Thymus (tissue), 14 donors: ENCODE measurements around the gene IGLL5. TPM values are rescaled to one million over a fixed set of nuclear protein-coding genes. Genes with fewer than 3 reads are reported as not detected.

ENCODE experiments used
- DNase-seq, 9 donors: peaks; one replicate each; pipeline ENCODE4 v3.0.0-alpha.2; 2013; ENCODE audit warnings: low spot score in 9 of 9, low read depth in 6 of 9, missing footprints in 1 of 9
- H3K27ac ChIP-seq, 2 donors: one replicate each; pipeline ENCODE4 v1.5.1; 2013; ENCODE audit warnings: control low read depth in 1 of 2, low read depth in 1 of 2, low read length in 1 of 2, mild to moderate bottlenecking in 1 of 2, moderate library complexity in 1 of 2
- H3K27me3 ChIP-seq, 2 donors: one replicate each; pipeline ENCODE4 v1.5.1; 2013; ENCODE audit warnings: low read length in 1 of 2; ENCODE audit not compliant: control insufficient read depth in 2 of 2, insufficient read depth in 1 of 2
- H3K36me3 ChIP-seq, 2 donors: one replicate each; pipeline ENCODE4 v1.5.1; 2013; ENCODE audit warnings: low read length in 1 of 2, mild to moderate bottlenecking in 1 of 2, moderate library complexity in 1 of 2; ENCODE audit not compliant: control insufficient read depth in 2 of 2, insufficient read depth in 2 of 2
- H3K4me1 ChIP-seq, 2 donors: one replicate each; pipeline ENCODE4 v1.5.1; 2013; ENCODE audit warnings: low read length in 2 of 2; ENCODE audit not compliant: control insufficient read depth in 2 of 2, insufficient read depth in 2 of 2
- H3K4me3 ChIP-seq, 2 donors: one replicate each; pipeline ENCODE4 v1.5.1; 2013; ENCODE audit warnings: low read length in 2 of 2, control low read depth in 1 of 2, mild to moderate bottlenecking in 1 of 2
- H3K9me3 ChIP-seq, 2 donors: one replicate each; pipeline ENCODE4 v1.5.1; 2013; ENCODE audit warnings: low read length in 1 of 2, mild to moderate bottlenecking in 1 of 2; ENCODE audit not compliant: control insufficient read depth in 2 of 2, insufficient read depth in 1 of 2
- WGBS: extraction: QIAGEN DNeasy Blood & Tissue Kit; methylation state at CpG from one replicate; pipeline ENCODE4 v1.1.7; 2013; 5-methylcytosine and 5-hydroxymethylcytosine counted together
- long read RNA-seq, 10 donors: transcript quantifications; one replicate each; lab custom pipeline, GENCODE V29; 2026
- polyA plus RNA-seq: library from polyadenylated mRNA; stranded (reverse); fragments of 200-250 nt; gene quantifications from one replicate; pipeline ENCODE4 v1.2.3, GENCODE V29; 2013
- total RNA-seq: library from RNA; stranded (reverse); fragments of 120-200 nt; gene quantifications from one replicate; pipeline ENCODE4 v1.2.4, GENCODE V29; 2013
- donor health status: healthy.

Gene IGLL5
- 2.3 TPM for total RNA-seq
- 29.9 TPM for polyA plus RNA-seq
- long read RNA-seq, donor 1, result 0 reads
- long read RNA-seq, donor 2, result 0 reads
- long read RNA-seq, donor 3, partial matches to known transcripts, result 0 of 1 reads
- long read RNA-seq, donor 3, other reads (novel, unspliced or antisense), result 0 of 1 reads
- long read RNA-seq, donor 4, result 0 reads
- long read RNA-seq, donor 5, partial matches to known transcripts, result 0 of 1 reads
- long read RNA-seq, donor 5, other reads (novel, unspliced or antisense), result 0 of 1 reads
- long read RNA-seq, donor 6, partial matches to known transcripts, result 0 of 2 reads
- long read RNA-seq, donor 6, other reads (novel, unspliced or antisense), result 0 of 2 reads
- long read RNA-seq, donor 7, result 0 reads
- long read RNA-seq, donor 8, partial matches to known transcripts, result 0 of 2 reads
- long read RNA-seq, donor 8, other reads (novel, unspliced or antisense), result 0 of 2 reads
- long read RNA-seq, donor 9, result 0 reads
- long read RNA-seq, donor 10, partial matches to known transcripts, result 0 of 1 reads
- long read RNA-seq, donor 10, other reads (novel, unspliced or antisense), result 0 of 1 reads

DNA sequence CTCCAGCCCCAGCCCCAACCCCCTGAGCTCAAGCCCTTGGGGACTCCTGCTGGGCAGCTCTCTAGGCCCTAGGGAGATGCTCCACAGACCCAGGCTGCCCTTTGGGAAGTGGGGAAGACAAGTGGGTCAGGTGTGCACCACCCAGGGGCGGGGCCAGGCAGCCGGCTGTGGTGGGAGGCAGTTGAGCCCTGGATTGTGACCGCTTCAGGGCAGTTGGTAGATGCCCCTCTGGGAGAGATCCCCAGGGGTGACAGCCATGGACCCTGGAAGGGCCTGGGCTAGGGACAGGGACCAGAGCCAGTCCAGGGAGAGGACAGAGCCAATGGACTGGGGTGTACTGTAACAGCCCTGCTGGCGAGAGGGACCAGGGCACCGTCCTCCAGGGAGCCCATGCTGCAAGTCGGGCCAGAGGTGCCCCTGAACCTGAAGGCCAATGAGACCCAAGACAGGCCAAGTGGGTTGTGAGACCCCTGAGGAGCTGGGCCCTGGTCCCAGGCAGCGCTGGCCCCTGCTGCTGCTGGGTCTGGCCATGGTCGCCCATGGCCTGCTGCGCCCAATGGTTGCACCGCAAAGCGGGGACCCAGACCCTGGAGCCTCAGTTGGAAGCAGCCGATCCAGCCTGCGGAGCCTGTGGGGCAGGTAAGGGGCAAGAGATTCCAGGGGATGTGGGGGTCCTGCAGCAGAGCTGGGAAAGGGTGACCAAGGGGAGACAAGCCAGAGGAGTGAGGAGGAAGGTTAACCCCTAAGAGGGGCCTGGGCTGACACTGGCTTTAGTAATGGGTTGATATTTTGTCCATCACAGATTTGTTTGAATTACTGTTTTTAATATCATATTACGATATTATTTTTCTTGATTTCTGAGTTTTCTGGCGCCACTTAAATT, at the start of gene IGLL5:
Gene IGLL5, plus strand, starts transcription at position 196 of the 883 bp plus-strand sequence. Its CDS starts 238 bp downstream, at position 434.
- H3K36me3 ChIP-seq, result no peaks in the 10 kb centered on the region
- DNase-seq, result no peak
- no peak within 1 kb of the TSS for H3K27ac ChIP-seq
- no peaks in the 10 kb centered on the region for H3K9me3 ChIP-seq
- peaks cover 9 to 33% of the 10 kb centered on the region in 2 donors for H3K27me3 ChIP-seq
- no peak within 1 kb of the TSS for H3K4me3 ChIP-seq
- WGBS, result 98% methylated on average over 15 of the region's 15 CpGs
- H3K4me1 ChIP-seq, result peaks cover 21 to 27% of the 10 kb centered on the region in 2 donors

DNA sequence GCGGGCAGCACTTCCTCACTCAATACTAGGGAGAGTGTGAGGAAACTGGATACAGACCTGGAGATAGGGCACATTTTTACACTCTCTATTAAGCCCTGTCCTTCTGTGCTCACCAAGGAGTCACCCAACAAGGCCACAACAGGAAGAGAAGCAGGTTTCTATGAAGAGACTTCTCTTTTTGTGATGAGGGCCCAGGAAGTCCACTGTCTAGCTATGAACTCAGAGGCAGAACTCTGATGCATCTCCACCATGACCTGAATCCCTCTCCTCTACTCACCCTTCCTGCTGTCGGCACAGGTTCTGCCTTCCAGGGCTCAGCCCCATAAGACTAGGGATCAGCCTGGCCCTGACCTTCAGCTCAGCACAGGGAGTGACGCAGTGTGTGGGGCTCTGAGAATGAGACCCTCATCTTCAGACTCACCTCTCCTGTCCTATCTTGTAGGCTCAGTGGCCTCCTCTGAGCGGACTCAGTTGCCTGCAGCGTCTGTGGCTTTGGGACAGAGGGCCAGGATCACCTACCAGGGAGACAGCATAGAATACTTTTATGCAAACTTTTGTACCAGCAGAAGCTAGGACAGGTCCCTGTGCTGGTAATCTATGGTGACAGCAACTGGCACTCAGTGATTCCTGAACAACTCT, 49.3 kb upstream of the IGLL5 start:
- Histone ChIP-seq H3K4me3 (no peak overlapping the region), H3K36me3 (no peaks in the 10 kb centered on the region), H3K27me3 (no peaks in the 10 kb centered on the region), H3K27ac (no peak overlapping the region), H3K4me1 (peaks cover 0 to 12% of the 10 kb centered on the region in 2 donors), H3K9me3 (no peaks in the 10 kb centered on the region)
- no peak for DNase-seq
- 98% methylated on average over 5 of the region's 5 CpGs for WGBS

DNA sequence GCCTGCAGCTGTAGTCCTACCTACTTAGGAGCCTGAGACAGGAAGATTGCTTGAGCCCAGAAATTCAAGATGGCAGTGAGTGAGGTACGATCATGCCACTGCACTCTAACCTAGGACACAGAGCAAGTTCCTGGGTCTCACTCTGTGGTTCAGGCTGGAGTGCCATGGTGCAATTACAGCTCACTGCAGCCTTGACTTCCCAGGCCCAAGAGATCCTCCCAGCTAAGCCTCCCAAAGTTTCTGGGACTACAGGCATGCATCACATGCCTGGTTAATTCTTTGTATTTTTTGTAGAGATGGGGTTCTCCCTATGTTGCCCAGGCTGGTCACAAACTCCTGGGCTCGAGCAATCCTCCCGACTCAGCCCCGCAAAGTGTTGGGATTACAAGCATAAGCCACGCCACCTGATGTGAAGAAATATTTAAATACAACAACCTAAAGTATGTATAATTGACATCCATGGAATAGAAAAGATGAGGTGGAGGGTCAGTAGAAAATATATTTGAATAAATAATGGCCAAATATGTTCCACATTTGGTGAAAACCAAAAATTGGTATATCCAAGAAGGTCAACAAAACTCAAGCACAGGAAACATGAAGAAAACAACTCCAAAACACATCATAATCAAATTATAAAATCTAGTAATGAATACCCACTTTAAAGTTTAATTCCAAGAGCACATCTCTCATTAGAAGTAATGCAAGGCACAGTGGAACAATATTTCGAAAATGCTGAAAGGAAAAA, 47.9 kb upstream of the IGLL5 start:
- Histone ChIP-seq H3K9me3 (no peaks in the 10 kb centered on the region), H3K4me1 (peaks cover 0 to 12% of the 10 kb centered on the region in 2 donors), H3K27ac (no peak overlapping the region), H3K36me3 (no peaks in the 10 kb centered on the region), H3K27me3 (no peaks in the 10 kb centered on the region), H3K4me3 (no peak overlapping the region)
- DNase-seq, result no peak
- 98% methylated on average over 6 of the region's 6 CpGs for WGBS

GRCh38 chr22:22840780-22841179, 46.8 kb upstream of the IGLL5 start:
- Histone ChIP-seq H3K9me3 (no peaks in the 10 kb centered on the region), H3K4me1 (peaks cover 0 to 12% of the 10 kb centered on the region in 2 donors), H3K4me3 (no peak overlapping the region), H3K36me3 (no peaks in the 10 kb centered on the region), H3K27ac (no peak overlapping the region), H3K27me3 (no peaks in the 10 kb centered on the region)
- no peak for DNase-seq
- WGBS, result 81% methylated on average over 2 of the region's 2 CpGs

DNA sequence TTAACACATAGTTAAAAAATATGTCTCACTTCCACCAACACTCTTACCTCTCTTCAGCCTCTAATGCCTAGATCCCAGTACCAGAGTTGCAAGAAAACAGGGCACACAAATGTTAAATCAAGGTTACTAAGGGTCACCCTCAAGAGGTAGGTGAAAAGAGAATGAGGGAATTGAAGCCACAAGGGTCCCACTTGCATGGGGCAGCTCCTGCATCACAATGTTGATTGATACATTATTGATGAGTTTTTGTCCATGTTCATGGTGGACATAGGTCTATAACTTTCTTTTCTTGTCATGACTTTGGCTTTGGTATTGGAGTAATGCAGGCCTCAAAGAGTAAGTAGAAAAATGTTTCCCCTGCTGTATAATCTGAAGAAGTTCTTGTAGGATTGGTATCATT, 46.0 kb upstream of the IGLL5 start:
- H3K27me3 ChIP-seq, result no peaks in the 10 kb centered on the region
- H3K4me1 ChIP-seq, result peaks cover 0 to 12% of the 10 kb centered on the region in 2 donors
- H3K36me3 ChIP-seq, result no peaks in the 10 kb centered on the region
- no peak for DNase-seq
- H3K9me3 ChIP-seq, result no peaks in the 10 kb centered on the region
- H3K4me3 ChIP-seq, result no peak overlapping the region
- H3K27ac ChIP-seq, result no peak overlapping the region

DNA sequence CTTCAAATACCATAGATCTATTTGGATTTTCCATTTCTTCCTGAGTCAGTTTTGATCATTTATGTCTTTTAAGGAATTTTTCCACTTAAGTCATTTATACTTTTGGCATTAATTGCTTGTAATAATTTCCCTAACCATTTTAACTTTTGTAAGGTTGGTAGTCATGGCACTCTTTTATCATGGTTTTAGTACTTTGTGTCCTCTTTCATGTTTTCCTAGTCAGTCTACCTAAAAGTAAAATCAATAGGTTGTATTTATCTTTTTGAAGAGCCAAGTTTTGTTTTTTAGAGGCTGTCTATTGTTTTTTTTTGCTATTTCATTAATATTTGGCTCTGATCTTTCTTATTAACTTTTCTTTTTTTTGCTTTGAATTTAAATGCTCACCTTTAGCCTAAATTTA, 45.5 kb upstream of the IGLL5 start:
- Histone ChIP-seq H3K9me3 (no peaks in the 10 kb centered on the region), H3K27ac (no peak overlapping the region), H3K4me3 (no peak overlapping the region), H3K36me3 (no peaks in the 10 kb centered on the region), H3K4me1 (peaks cover 0 to 12% of the 10 kb centered on the region in 2 donors), H3K27me3 (no peaks in the 10 kb centered on the region)
- DNase-seq, result no peak

GRCh38 chr22:22843848-22844247, 43.8 kb upstream of the IGLL5 start:
- H3K4me1 ChIP-seq, result peaks cover 9 to 12% of the 10 kb centered on the region in 2 donors
- no peaks in the 10 kb centered on the region for H3K27me3 ChIP-seq
- no peaks in the 10 kb centered on the region for H3K36me3 ChIP-seq
- H3K9me3 ChIP-seq, result no peaks in the 10 kb centered on the region
- H3K27ac ChIP-seq, result no peak overlapping the region
- DNase-seq, result no peak
- H3K4me3 ChIP-seq, result no peak overlapping the region
- WGBS, result 98% methylated on average over 1 of the region's 1 CpG

GRCh38 chr22:22847241-22847640, 40.4 kb upstream of the IGLL5 start:
- no peaks in the 10 kb centered on the region for H3K27me3 ChIP-seq
- no peaks in the 10 kb centered on the region for H3K9me3 ChIP-seq
- 90% methylated on average over 2 of the region's 2 CpGs for WGBS
- no peak for DNase-seq
- no peaks in the 10 kb centered on the region for H3K36me3 ChIP-seq
- peaks cover 30 to 31% of the 10 kb centered on the region in 2 donors for H3K4me1 ChIP-seq
- no peak overlapping the region for H3K27ac ChIP-seq
- H3K4me3 ChIP-seq, result no peak overlapping the region
